ENCODE measurements around the gene NT5DC3. TPM values are rescaled to one million over a fixed set of nuclear protein-coding genes. Genes with fewer than 3 reads are reported as not detected.

NT5DC3 gene
- total and polyA plus RNA-seq, 8 donors: 2.6 to 6.4 (median 4.0) TPM

DNA sequence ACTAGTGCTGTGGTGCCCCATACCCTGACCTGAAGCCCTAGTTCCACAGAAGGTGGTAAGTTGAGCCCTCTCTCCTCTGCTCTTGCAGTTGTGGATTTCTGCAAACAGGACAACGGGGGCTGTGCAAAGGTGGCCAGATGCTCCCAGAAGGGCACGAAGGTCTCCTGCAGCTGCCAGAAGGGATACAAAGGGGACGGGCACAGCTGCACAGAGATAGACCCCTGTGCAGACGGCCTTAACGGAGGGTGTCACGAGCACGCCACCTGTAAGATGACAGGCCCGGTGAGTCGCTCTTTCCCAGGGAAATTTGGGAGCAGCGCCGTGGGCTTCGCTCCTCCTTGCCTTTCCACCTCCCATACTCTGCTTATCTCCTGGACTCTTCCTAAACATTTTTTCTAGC is 92.2 kb downstream of the NT5DC3 start:
- intact Hi-C loops (cut with DNase I): no loop called here
- no peak for DNase-seq
- no peaks in the 10 kb centered on the region for H3K27me3 ChIP-seq
- H3K36me3 ChIP-seq: no peaks in the 10 kb centered on the region
- TF ChIP-seq, protein P1, sequence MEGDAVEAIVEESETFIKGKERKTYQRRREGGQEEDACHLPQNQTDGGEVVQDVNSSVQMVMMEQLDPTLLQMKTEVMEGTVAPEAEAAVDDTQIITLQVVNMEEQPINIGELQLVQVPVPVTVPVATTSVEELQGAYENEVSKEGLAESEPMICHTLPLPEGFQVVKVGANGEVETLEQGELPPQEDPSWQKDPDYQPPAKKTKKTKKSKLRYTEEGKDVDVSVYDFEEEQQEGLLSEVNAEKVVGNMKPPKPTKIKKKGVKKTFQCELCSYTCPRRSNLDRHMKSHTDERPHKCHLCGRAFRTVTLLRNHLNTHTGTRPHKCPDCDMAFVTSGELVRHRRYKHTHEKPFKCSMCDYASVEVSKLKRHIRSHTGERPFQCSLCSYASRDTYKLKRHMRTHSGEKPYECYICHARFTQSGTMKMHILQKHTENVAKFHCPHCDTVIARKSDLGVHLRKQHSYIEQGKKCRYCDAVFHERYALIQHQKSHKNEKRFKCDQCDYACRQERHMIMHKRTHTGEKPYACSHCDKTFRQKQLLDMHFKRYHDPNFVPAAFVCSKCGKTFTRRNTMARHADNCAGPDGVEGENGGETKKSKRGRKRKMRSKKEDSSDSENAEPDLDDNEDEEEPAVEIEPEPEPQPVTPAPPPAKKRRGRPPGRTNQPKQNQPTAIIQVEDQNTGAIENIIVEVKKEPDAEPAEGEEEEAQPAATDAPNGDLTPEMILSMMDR (IDR thresholded peaks at IDR 0.05): no peak
- H3K27ac ChIP-seq: no peak overlapping the region
- H3K4me3 ChIP-seq: no peak overlapping the region
- ATAC-seq: no peak
- no peaks in the 10 kb centered on the region for H3K4me1 ChIP-seq
- FAIRE-seq: no peak
- H3K9me3 ChIP-seq: no peaks in the 10 kb centered on the region
- 84 to 90% methylated on average over 12 of the region's 12 CpGs for WGBS, 2 donors

DNA sequence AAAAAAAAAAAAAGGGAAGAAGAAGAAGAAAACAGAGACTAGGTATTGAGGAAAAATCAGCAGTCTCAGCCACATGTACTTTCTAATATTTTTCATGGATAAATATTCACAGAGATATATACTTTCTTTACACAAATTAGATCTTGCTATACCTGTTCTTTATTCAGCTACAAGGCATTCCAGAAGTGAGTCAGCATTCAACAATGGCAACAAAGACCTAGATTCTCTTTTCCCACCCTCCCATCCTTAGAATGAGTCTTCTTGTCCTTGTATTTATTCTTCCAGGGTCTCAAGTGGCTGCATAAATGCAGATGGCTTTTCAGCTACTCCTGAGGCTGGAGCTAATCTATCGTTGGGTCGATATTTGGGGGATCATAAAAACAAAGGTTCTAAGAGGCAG is 93.0 kb downstream of the NT5DC3 start:
- Histone ChIP-seq H3K36me3 (no peaks in the 10 kb centered on the region), H3K4me1 (no peaks in the 10 kb centered on the region), H3K9me3 (no peaks in the 10 kb centered on the region), H3K27me3 (no peaks in the 10 kb centered on the region), H3K27ac (no peak overlapping the region), H3K4me3 (no peak overlapping the region)
- TF ChIP-seq, protein P1 (IDR thresholded peaks at IDR 0.05): no peak
- 88 to 98% methylated on average over 2 of the region's 2 CpGs for WGBS, 2 donors
- intact Hi-C loops (cut with DNase I): no loop called here
- DNase-seq (no peak), ATAC-seq (no peak), FAIRE-seq (no peak)

DNA sequence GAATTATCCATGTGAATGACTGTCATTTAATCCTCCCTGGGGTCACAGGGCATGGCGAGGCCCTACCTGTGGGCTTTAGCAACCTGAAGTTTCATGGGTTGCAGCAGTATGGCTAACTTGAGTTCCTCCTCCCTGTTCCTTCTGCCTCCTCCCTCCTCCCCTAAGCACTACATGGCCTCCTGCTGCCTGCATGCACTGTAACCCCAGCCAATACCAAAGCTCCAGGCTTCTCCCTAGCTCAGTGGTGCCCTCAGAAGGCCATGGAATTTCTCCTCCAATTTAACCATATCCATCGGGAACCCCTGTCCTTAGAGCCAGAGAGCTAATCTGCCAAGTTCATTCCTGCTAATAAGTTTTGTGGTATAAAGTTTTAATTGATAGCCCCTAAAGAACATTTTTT is 95.1 kb downstream of the NT5DC3 start:
- ATAC-seq: no peak
- TF ChIP-seq, protein P1 (IDR thresholded peaks at IDR 0.05): no peak
- no peak for DNase-seq
- Histone ChIP-seq H3K9me3 (no peaks in the 10 kb centered on the region), H3K4me3 (no peak overlapping the region), H3K4me1 (no peaks in the 10 kb centered on the region), H3K27me3 (no peaks in the 10 kb centered on the region), H3K27ac (no peak overlapping the region), H3K36me3 (no peaks in the 10 kb centered on the region)
- FAIRE-seq: no peak
- whole genome bisulfite sequencing, 2 donors: 86 to 88% methylated on average over 2 of the region's 2 CpGs
- intact Hi-C loops (cut with DNase I): no loop called here

DNA sequence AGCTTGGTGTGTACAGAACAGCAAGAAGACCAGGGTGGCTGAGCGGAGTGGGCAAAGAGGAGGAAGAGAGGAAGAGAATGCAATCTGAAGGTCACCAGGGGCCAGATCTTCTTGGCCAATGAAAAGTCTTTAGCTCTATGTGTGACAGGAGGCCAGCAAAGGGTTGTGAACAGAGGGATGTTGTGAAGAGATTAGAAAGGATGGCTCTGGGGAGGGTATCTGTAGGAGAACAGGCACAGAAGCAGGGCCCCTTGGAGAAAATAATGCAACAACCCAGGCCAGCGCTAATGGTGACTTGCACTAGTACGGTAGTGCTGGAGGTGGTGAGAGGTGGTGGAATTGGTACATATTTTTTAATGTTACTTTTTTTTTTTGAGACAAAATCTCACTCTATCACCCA is 97.2 kb downstream of the NT5DC3 start:
- no peak for ATAC-seq
- intact Hi-C loops (cut with DNase I): no loop called here
- TF ChIP-seq, protein P1 (IDR thresholded peaks at IDR 0.05): no peak
- Histone ChIP-seq H3K4me1 (no peaks in the 10 kb centered on the region), H3K36me3 (no peaks in the 10 kb centered on the region), H3K9me3 (no peaks in the 10 kb centered on the region), H3K4me3 (no peak overlapping the region), H3K27ac (no peak overlapping the region), H3K27me3 (no peaks in the 10 kb centered on the region)
- 96 to 97% methylated on average over 3 of the region's 3 CpGs for WGBS, 2 donors
- DNase-seq: no peak
- FAIRE-seq: no peak

DNA sequence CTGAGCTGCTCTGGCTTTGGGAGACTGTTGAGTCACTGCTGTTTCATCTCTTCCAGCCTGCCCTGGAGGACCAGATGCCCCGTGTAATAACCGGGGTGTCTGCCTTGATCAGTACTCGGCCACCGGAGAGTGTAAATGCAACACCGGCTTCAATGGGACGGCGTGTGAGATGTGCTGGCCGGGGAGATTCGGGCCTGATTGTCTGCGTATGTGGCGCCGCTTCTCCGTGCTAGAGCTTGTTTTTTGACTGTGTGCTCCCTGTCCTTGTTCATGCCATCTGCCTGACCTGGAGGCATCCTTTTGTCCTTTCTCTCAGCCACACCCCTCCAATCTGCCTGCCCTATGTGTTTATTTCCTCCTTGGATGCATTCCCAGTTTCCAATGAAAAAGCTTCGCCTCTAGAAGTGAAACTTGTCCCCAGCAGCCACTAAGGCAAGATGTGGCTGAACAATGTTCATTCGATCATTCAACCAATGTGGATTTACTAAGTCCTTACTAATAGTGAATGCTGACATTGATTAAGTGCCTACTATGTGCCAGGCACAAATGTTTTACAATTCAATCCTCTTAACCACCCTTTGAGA is 98.6 kb downstream of the NT5DC3 start:
- no peak for FAIRE-seq
- intact Hi-C loops (cut with DNase I): no loop called here
- Histone ChIP-seq H3K4me3 (no peak overlapping the region), H3K27ac (peak overlapping the region in 1 of 4 donors; percentile 37), H3K27me3 (no peaks in the 10 kb centered on the region), H3K9me3 (no peaks in the 10 kb centered on the region), H3K36me3 (no peaks in the 10 kb centered on the region), H3K4me1 (no peaks in the 10 kb centered on the region)
- 72 to 77% methylated on average over 15 of the region's 15 CpGs for whole genome bisulfite sequencing, 2 donors
- peak in 2 of 6 donors; percentile 3 to 17 for DNase-seq
- ATAC-seq: peak; percentile 43 to 89 (median 84)
- TF ChIP-seq, protein P1 (IDR thresholded peaks at IDR 0.05): no peak
